HT1080 (cell line): ENCODE data around the gene APLNR. TPM values are rescaled to one million over a fixed set of nuclear protein-coding genes. Genes with fewer than 3 reads are reported as not detected.

Experiments used
- DNase-seq: peaks from one replicate; pipeline ENCODE4 v3.0.0-alpha.2; 2015; ENCODE audit warnings: low read depth
- total RNA-seq: library from RNA; depleted of rRNA; stranded (reverse); fragments of >200 nt; shearing (Covaris generic); gene quantifications from 2 replicates; pipeline ENCODE4 v1.2.3, GENCODE V29; 2014

APLNR gene
- total RNA-seq, 1 experiment from 2014 or later: not detected

- DNase-seq: no peak
Observed at GRCh38 chr11:57219021-57219627, 17.9 kb downstream of the APLNR start.

DNA sequence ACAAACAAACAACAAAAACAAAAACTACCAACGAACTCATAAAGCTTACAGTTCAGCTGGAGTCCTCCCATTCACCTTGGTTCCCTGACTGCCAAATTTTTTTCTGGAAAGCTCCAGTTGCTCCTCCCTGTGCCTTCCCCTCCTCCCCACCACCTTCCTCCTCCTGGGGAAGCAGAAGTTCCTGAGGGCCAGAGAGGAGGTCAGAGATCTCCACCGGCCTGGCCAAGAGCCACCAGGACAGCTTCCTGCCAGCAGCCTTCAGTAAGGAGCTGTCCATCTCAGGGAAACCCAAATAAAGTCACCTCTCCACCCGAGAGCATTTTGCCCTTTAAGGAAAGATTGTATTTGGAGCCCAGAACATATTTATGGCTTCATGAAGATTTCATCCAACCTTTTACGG is 20.0 kb downstream of the APLNR start:
- DNase-seq: no peak

DNA sequence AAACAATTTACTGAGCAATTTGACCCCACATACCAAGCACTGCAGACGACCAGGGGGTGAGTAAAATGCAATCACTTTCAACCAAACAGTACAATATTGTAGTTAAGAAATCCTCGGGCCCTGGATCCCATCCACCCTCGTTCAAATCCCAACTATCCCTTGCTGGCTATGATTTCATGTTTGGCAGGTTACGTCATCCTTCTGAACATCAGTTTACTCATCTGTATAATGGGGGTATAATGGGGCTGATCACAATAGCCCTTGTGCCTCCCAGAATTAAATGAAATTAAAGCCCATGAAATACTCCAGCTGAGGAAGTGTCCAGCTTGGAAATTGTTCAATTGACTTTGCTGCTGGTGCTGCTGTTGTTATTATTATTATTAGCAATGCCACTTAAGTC is 20.6 kb downstream of the APLNR start:
- DNase-seq: no peak

- peak; percentile 16 for DNase-seq
Observed at GRCh38 chr11:57214494-57214893, 22.6 kb downstream of the APLNR start.

GRCh38 chr11:57214098-57214417 is 23.0 kb downstream of the APLNR start:
- DNase-seq: no peak

- no peak for DNase-seq
Observed at GRCh38 chr11:57213342-57214097, 23.5 kb downstream of the APLNR start.

GRCh38 chr11:57210781-57211180 is 26.3 kb downstream of the APLNR start:
- no peak for DNase-seq

- DNase-seq: no peak
Observed at GRCh38 chr11:57207168-57207567, 29.9 kb downstream of the APLNR start.

- peak; percentile 3 for DNase-seq
Observed at GRCh38 chr11:57205041-57205641, 31.9 kb downstream of the APLNR start.

GRCh38 chr11:57203882-57204480 is 33.1 kb downstream of the APLNR start:
- no peak for DNase-seq

GRCh38 chr11:57203359-57203758 is 33.7 kb downstream of the APLNR start:
- no peak for DNase-seq

DNA sequence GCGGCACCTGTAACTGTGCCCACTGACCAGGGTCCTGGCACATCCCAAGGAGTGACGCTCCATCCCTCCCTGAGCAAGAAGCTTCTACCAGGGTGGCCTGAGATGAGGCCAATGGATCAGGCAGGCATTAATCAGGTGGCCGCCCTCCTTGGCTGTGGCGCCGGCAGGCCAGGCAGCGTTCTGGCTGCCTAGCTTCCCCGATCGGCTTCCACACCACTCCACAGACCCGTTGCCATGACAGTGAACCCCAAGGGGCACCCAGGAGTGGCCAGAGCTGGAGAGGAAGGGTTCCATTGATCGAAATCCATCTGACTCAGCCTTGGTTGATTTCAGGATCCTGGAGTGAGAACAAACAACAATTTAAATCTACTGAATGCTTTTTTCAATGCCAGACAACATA is 34.8 kb downstream of the APLNR start:
- no peak for DNase-seq

DNA sequence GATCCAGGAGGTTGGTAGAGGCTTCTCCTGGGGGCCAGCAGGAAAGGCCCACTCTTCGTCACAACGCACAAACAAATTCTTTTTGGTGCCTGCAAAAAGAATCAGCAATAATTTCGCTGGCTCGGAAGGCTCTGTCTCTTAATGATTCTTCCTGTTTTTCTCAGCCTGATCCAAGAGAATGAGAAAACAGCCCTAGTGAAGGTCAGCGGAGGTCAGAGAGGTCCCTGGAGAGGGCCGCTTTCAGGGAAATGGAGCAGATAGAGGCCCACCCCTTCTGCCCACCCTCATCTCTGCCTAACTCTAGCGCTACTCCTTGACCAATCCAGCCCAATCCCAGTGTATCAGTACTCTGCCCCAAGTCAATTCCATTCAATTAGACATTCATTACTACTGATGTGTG is 36.1 kb downstream of the APLNR start:
- no peak for DNase-seq

- DNase-seq: no peak
Observed at GRCh38 chr11:57199330-57199729, 37.7 kb downstream of the APLNR start.

GRCh38 chr11:57197762-57198161 is 39.3 kb downstream of the APLNR start:
- no peak for DNase-seq

DNA sequence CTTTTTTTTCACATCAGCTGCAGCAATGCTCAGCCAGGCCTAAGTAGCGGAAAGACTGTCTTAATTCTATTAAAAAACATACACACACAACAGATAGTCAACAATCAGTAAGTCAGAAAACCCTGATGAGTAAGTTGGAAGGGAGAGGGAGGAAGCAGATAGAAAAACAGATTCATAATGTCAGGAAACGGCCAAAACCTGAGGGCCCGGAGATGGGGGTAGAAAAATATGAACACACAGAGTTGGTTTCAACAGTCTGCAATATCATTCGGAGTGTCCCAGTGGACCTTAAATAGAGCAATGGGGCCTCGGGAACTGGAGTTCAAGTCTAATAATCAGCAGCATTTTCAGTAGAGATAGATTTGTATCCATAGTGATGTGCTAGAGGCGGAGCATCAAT is 40.5 kb downstream of the APLNR start:
- no peak for DNase-seq

- no peak for DNase-seq
Observed at GRCh38 chr11:57192316-57192715, 44.7 kb downstream of the APLNR start.

DNA sequence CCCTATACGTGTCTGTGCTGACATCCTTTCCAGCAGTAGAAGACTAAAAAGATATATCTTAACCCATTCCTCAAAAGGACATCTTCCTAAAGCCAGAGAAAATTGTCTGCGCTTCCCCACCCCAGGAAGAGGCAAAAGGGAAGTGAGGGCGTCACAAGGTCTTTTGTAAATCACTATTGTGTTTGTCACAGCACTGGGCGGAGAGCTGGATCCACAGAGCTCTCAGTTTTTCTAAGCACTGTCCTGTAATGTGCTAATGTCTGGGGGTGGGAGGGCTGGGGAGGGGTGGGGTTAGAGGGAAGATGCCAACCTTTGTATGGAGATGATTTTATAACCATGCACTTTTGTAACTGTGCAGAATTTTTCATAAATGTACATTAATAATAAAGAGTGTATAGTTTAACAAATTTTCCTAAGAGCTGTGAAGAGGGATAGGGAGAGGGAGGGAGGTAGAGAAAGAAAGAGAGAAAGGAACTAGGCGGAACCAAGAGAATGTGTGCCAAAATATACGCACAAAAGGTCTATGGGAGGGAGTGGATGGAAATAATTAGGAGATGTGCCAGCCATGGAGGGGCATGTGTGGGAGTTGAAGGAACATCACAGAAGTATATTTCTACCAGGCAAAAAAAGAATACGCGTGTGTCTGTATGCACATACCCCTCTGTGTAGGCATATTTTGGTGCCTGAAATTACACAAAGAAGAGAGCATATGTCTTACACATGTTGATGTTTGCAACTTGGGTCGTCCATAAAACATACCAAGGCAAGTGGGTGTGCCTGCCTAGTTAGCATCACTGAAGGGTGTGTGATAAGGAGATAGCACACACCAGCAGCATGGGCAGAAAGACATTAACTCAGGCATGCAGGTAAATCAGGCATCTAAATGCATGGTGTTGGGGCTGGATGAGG is 45.5 kb downstream of the APLNR start:
- no peak for DNase-seq

- DNase-seq: no peak
Observed at GRCh38 chr11:57190548-57190947, 46.5 kb downstream of the APLNR start.
